HEK293 (cell line): ENCODE data around the gene SLMAP.

Source experiments
- CTCF ChIA-PET: fragments of 350-600 bp; formaldehyde crosslinking; extraction: SDS; loops from one replicate; lab custom pipeline; 2021; ENCODE audit warnings: antibody characterized with exemption; lab: Yijun Ruan, JAX
- POLR2A ChIA-PET: fragments of 300-600 bp; formaldehyde crosslinking; extraction: SDS; loops from one replicate; lab custom pipeline; 2020; ENCODE audit warnings: antibody characterized with exemption, inconsistent platforms; lab: Yijun Ruan, JAX
- H3K27ac ChIP-seq: fragments of 200-500 bp; sonication (Bioruptor generic); 2 replicates; pipeline ENCODE4 v1.5.1; 2014; ENCODE audit warnings: low read depth, low read length, control low read depth, inconsistent platforms; ENCODE audit errors: extremely low read depth
- H3K36me3 ChIP-seq, 2 experiments: fragments of 200-500 bp in 1 of 2; sonication (Bioruptor generic) in 1 of 2; 1 replicate in 1 of 2; 2 replicates in 1 of 2; pipeline ENCODE4 v1.5.1; 2014 to 2017; ENCODE audit warnings: inconsistent platforms in 2 of 2, low read length in 2 of 2; ENCODE audit not compliant: control insufficient read depth in 2 of 2, insufficient read depth in 1 of 2
- H3K4me1 ChIP-seq: fragments of 200-500 bp; sonication (Bioruptor generic); 2 replicates; pipeline ENCODE4 v1.5.1; 2014; ENCODE audit warnings: mild to moderate bottlenecking, low read length, inconsistent platforms; ENCODE audit not compliant: control insufficient read depth, insufficient read depth
- H3K4me3 ChIP-seq: 2 replicates; pipeline ENCODE4 v1.5.1; 2011; ENCODE audit warnings: low read depth, mild to moderate bottlenecking, control low read depth, low read length, moderate library complexity
- H3K9me3 ChIP-seq: fragments of 200-500 bp; sonication (Bioruptor generic); 2 replicates; pipeline ENCODE4 v1.5.1; 2014; ENCODE audit warnings: low read depth, low read length, inconsistent platforms; ENCODE audit not compliant: control insufficient read depth, insufficient read depth
- GLI2 ChIP-seq: fragments of 450-650 bp; formaldehyde crosslinking; IDR thresholded peaks from 2 replicates; pipeline ENCODE4; 2017; ENCODE audit warnings: missing biosample characterization, missing genetic modification characterization, low read depth, borderline replicate concordance
- KLF7 ChIP-seq: fragments of 450-650 bp; formaldehyde crosslinking; IDR thresholded peaks from 2 replicates; pipeline ENCODE4 v1.5.1; 2016; ENCODE audit warnings: missing biosample characterization, missing genetic modification characterization, borderline replicate concordance
- MEIS1 ChIP-seq: sonication (generic); formaldehyde crosslinking; IDR thresholded peaks from 2 replicates; pipeline ENCODE4 v1.8.1; 2022; ENCODE audit warnings: missing genetic modification reagents, mild to moderate bottlenecking, borderline replicate concordance
- REPIN1 ChIP-seq: fragments of 450-650 bp; formaldehyde crosslinking; IDR thresholded peaks from 2 replicates; pipeline ENCODE4 v1.5.1; 2017; ENCODE audit warnings: missing biosample characterization, missing genetic modification characterization, low read depth
- SETDB1 ChIP-seq: IDR thresholded peaks from one replicate; pipeline ENCODE4 v1.6.1; 2017; ENCODE audit warnings: mild to moderate bottlenecking, low read length, moderate library complexity, mixed read lengths; ENCODE audit not compliant: insufficient read length
- ZFP37 ChIP-seq: fragments of 450-650 bp; formaldehyde crosslinking; IDR thresholded peaks from 2 replicates; pipeline ENCODE4 v1.5.1; 2016; ENCODE audit warnings: missing biosample characterization, missing genetic modification characterization
- ZNF112 ChIP-seq: fragments of 450-650 bp; formaldehyde crosslinking; IDR thresholded peaks from 2 replicates; pipeline ENCODE4 v1.5.0; 2017; ENCODE audit warnings: missing biosample characterization, missing genetic modification characterization
- ZNF138 ChIP-seq: fragments of 450-650 bp; formaldehyde crosslinking; IDR thresholded peaks from 2 replicates; pipeline ENCODE4 v1.5.1; 2016; ENCODE audit warnings: missing biosample characterization, missing genetic modification characterization, borderline replicate concordance
- ZNF146 ChIP-seq: fragments of 450-650 bp; formaldehyde crosslinking; IDR thresholded peaks from 2 replicates; pipeline ENCODE4 v1.5.1; 2016; ENCODE audit warnings: missing biosample characterization, missing genetic modification characterization
- ZNF184 ChIP-seq: fragments of 450-650 bp; IDR thresholded peaks from 2 replicates; pipeline ENCODE4 v1.5.1; 2018; ENCODE audit warnings: missing biosample characterization, mild to moderate bottlenecking, missing genetic modification characterization
- ZNF202 ChIP-seq: fragments of 450-650 bp; formaldehyde crosslinking; IDR thresholded peaks from 2 replicates; pipeline ENCODE4 v1.5.1; 2016; ENCODE audit warnings: missing biosample characterization, missing genetic modification characterization, borderline replicate concordance
- ZNF433 ChIP-seq: fragments of 450-650 bp; formaldehyde crosslinking; IDR thresholded peaks from 2 replicates; pipeline ENCODE4 v1.5.1; 2016; ENCODE audit warnings: missing biosample characterization, missing genetic modification characterization, low read depth
- ZNF48 ChIP-seq: fragments of 450-650 bp; formaldehyde crosslinking; IDR thresholded peaks from 2 replicates; pipeline ENCODE4 v1.5.1; 2016; ENCODE audit warnings: missing biosample characterization, missing genetic modification characterization
- ZNF596 ChIP-seq: fragments of 450-650 bp; IDR thresholded peaks from 2 replicates; pipeline ENCODE4 v1.5.0; 2018; ENCODE audit warnings: missing biosample characterization, mild to moderate bottlenecking, missing genetic modification characterization, moderate library complexity
- ZNF654 ChIP-seq: fragments of 450-650 bp; formaldehyde crosslinking; IDR thresholded peaks from 2 replicates; pipeline ENCODE4 v1.5.1; 2016; ENCODE audit warnings: low read depth, missing biosample characterization, missing genetic modification characterization
- ZNF76 ChIP-seq: fragments of 450-650 bp; formaldehyde crosslinking; IDR thresholded peaks from 2 replicates; pipeline ENCODE4; 2016; ENCODE audit warnings: low read depth, missing biosample characterization, missing genetic modification characterization, borderline replicate concordance
- ZNF776 ChIP-seq: fragments of 450-650 bp; formaldehyde crosslinking; IDR thresholded peaks from 2 replicates; pipeline ENCODE4 v1.5.0; 2017; ENCODE audit warnings: missing biosample characterization, missing genetic modification characterization, borderline replicate concordance
- ZNF830 ChIP-seq: fragments of 450-650 bp; IDR thresholded peaks from 2 replicates; pipeline ENCODE4 v1.5.0; 2018; ENCODE audit warnings: missing biosample characterization, missing genetic modification characterization, low read depth, mild to moderate bottlenecking, moderate library complexity
- ZNF843 ChIP-seq: fragments of 450-650 bp; formaldehyde crosslinking; IDR thresholded peaks from 2 replicates; pipeline ENCODE4 v1.5.1; 2016; ENCODE audit warnings: missing biosample characterization, missing genetic modification characterization
- ZXDB ChIP-seq: fragments of 450-650 bp; formaldehyde crosslinking; IDR thresholded peaks from 2 replicates; pipeline ENCODE4 v1.5.1; 2016; ENCODE audit warnings: missing biosample characterization, missing genetic modification characterization
- TF ChIP-seq, protein P1 (sequence below): fragments of 450-650 bp; formaldehyde crosslinking; IDR thresholded peaks from 2 replicates; pipeline ENCODE4 v1.5.1; 2016; ENCODE audit warnings: missing biosample characterization, missing genetic modification characterization
- TF ChIP-seq, protein P2 (sequence below): fragments of 450-650 bp; formaldehyde crosslinking; IDR thresholded peaks from 2 replicates; pipeline ENCODE4 v1.5.1; 2016; ENCODE audit warnings: missing biosample characterization, missing genetic modification characterization
- TF ChIP-seq, protein P3 (sequence below): fragments of 450-650 bp; formaldehyde crosslinking; IDR thresholded peaks from 2 replicates; pipeline ENCODE4 v1.5.1; 2017; ENCODE audit warnings: missing biosample characterization, missing genetic modification characterization
- TF ChIP-seq, protein P4 (sequence below): fragments of 450-650 bp; formaldehyde crosslinking; IDR thresholded peaks from 2 replicates; pipeline ENCODE4 v1.5.1; 2016; ENCODE audit warnings: missing biosample characterization, missing genetic modification characterization

Gene SLMAP

DNA sequence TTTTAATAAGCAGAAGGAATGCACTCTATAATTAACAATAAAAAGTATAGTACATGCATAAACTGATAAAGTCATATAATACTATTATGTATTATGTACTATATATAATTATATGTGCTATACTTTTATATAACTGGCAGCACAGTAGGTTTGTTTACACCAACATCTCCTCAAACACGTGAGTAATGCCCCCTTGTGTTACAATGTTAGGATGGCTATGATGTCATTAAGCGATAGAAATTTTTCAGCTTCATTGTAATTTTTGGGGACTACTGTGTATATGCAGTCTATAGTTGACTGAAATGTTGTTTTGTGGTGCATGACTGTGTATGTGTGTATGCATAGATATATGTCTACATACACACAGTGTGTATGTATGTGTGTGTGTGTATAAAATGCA, 100.6 kb downstream of the SLMAP start (continued):
- TF ChIP-seq ZNF112 (tag by site-specific recombination) (no peak), ZNF48 (no peak)

DNA sequence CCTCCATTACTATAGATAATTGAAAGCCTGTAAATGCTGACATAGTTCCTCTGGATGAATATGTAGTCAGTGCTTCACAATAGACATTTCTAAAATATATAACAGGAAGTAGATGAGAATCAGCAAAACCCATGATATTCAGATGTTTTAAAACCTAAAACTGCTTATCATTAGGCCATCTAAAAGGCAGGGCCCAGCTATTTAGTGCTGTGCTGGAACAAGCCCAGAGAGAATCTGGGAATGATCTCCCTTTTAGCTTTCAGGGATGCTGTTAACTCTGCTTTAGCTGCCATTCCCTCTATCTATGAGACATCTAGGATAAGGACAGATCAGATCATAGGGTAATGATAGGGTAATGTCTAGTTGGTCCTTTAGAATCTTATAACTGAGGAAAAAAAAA, 106.8 kb downstream of the SLMAP start:
- ChIA-PET POLR2A (no interaction called here), CTCF (no interaction called here)
- no peak overlapping the region for H3K27ac ChIP-seq
- peaks cover 3 to 75% of the 10 kb centered on the region in 2 experiments; a peak in 2 of 3 replicates for H3K36me3 ChIP-seq
- TF ChIP-seq, protein P1, sequence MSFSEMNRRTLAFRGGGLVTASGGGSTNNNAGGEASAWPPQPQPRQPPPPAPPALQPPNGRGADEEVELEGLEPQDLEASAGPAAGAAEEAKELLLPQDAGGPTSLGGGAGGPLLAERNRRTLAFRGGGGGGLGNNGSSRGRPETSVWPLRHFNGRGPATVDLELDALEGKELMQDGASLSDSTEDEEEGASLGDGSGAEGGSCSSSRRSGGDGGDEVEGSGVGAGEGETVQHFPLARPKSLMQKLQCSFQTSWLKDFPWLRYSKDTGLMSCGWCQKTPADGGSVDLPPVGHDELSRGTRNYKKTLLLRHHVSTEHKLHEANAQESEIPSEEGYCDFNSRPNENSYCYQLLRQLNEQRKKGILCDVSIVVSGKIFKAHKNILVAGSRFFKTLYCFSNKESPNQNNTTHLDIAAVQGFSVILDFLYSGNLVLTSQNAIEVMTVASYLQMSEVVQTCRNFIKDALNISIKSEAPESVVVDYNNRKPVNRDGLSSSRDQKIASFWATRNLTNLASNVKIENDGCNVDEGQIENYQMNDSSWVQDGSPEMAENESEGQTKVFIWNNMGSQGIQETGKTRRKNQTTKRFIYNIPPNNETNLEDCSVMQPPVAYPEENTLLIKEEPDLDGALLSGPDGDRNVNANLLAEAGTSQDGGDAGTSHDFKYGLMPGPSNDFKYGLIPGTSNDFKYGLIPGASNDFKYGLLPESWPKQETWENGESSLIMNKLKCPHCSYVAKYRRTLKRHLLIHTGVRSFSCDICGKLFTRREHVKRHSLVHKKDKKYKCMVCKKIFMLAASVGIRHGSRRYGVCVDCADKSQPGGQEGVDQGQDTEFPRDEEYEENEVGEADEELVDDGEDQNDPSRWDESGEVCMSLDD (tag by site-specific recombination), result no peak
- TF ChIP-seq ZNF843 (tag by site-specific recombination) (no peak), ZNF776 (no peak), ZNF146 (tag by site-specific recombination) (no peak), ZXDB (tag by site-specific recombination) (no peak), ZNF184 (tag by site-specific recombination) (no peak), ZNF202 (tag by site-specific recombination) (no peak), ZNF830 (tag by site-specific recombination) (no peak), MEIS1 (CRISPR knock-in tag) (no peak)
- TF ChIP-seq, protein P2, sequence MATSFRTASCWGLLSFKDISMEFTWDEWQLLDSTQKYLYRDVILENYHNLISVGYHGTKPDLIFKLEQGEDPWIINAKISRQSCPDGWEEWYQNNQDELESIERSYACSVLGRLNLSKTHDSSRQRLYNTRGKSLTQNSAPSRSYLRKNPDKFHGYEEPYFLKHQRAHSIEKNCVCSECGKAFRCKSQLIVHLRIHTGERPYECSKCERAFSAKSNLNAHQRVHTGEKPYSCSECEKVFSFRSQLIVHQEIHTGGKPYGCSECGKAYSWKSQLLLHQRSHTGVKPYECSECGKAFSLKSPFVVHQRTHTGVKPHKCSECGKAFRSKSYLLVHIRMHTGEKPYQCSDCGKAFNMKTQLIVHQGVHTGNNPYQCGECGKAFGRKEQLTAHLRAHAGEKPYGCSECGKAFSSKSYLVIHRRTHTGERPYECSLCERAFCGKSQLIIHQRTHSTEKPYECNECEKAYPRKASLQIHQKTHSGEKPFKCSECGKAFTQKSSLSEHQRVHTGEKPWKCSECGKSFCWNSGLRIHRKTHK (tag by site-specific recombination), result no peak
- H3K9me3 ChIP-seq, result no peaks in the 10 kb centered on the region
- no peak overlapping the region for H3K4me3 ChIP-seq
- no peaks in the 10 kb centered on the region for H3K4me1 ChIP-seq

DNA sequence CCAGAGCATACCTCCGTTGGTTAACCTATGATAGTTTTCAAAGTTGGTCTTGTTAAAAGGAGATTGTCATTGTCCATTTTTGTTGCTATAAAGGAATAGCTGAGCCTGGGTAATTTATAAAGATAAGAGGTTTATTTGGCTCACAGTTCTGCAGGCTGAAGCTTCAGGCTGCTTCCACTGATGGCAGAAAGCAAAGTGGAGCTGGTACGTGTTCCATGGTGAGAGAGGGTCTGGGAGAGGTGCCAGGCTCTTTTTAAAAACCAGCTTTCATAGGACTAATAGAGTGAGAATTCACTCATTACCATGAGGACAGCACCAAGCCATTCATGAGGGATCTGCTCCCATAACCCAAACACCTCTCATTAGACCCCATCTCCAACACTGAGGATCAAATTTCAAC, 107.3 kb downstream of the SLMAP start:
- ChIA-PET POLR2A (no interaction called here), CTCF (no interaction called here)
- no peak overlapping the region for H3K4me3 ChIP-seq
- peaks cover 3 to 70% of the 10 kb centered on the region in 2 experiments; a peak in 2 of 3 replicates for H3K36me3 ChIP-seq
- H3K27ac ChIP-seq, result no peak overlapping the region
- no peaks in the 10 kb centered on the region for H3K9me3 ChIP-seq
- no peaks in the 10 kb centered on the region for H3K4me1 ChIP-seq
- no peak for TF ChIP-seq ZNF138
- no peak for TF ChIP-seq ZFP37 (tag by site-specific recombination)
- TF ChIP-seq ZNF433 (tag by site-specific recombination), result no peak
- TF ChIP-seq ZNF596, result no peak
- TF ChIP-seq GLI2, result no peak
- TF ChIP-seq, protein P3, sequence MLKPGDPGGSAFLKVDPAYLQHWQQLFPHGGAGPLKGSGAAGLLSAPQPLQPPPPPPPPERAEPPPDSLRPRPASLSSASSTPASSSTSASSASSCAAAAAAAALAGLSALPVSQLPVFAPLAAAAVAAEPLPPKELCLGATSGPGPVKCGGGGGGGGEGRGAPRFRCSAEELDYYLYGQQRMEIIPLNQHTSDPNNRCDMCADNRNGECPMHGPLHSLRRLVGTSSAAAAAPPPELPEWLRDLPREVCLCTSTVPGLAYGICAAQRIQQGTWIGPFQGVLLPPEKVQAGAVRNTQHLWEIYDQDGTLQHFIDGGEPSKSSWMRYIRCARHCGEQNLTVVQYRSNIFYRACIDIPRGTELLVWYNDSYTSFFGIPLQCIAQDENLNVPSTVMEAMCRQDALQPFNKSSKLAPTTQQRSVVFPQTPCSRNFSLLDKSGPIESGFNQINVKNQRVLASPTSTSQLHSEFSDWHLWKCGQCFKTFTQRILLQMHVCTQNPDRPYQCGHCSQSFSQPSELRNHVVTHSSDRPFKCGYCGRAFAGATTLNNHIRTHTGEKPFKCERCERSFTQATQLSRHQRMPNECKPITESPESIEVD (tag by site-specific recombination), result no peak
- no peak for TF ChIP-seq SETDB1
- no peak for TF ChIP-seq REPIN1 (tag by site-specific recombination)
- no peak for TF ChIP-seq KLF7
- TF ChIP-seq ZNF76 (tag by site-specific recombination), result no peak
- TF ChIP-seq, protein P4, sequence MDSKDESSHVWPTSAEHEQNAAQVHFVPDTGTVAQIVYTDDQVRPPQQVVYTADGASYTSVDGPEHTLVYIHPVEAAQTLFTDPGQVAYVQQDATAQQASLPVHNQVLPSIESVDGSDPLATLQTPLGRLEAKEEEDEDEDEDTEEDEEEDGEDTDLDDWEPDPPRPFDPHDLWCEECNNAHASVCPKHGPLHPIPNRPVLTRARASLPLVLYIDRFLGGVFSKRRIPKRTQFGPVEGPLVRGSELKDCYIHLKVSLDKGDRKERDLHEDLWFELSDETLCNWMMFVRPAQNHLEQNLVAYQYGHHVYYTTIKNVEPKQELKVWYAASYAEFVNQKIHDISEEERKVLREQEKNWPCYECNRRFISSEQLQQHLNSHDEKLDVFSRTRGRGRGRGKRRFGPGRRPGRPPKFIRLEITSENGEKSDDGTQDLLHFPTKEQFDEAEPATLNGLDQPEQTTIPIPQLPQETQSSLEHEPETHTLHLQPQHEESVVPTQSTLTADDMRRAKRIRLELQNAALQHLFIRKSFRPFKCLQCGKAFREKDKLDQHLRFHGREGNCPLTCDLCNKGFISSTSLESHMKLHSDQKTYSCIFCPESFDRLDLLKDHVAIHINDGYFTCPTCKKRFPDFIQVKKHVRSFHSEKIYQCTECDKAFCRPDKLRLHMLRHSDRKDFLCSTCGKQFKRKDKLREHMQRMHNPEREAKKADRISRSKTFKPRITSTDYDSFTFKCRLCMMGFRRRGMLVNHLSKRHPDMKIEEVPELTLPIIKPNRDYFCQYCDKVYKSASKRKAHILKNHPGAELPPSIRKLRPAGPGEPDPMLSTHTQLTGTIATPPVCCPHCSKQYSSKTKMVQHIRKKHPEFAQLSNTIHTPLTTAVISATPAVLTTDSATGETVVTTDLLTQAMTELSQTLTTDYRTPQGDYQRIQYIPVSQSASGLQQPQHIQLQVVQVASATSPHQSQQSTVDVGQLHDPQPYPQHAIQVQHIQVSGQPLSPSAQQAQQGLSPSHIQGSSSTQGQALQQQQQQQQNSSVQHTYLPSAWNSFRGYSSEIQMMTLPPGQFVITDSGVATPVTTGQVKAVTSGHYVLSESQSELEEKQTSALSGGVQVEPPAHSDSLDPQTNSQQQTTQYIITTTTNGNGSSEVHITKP (tag by site-specific recombination), result no peak
- no peak for TF ChIP-seq ZNF654 (tag by site-specific recombination)
